Measurements from ENCODE around the gene CTBP2. TPM values are rescaled to one million over a fixed set of nuclear protein-coding genes. Genes with fewer than 3 reads are reported as not detected.

The CTBP2 gene
- total RNA-seq, 2 experiments from 2014 or later, result 0.12 to 0.21 TPM

- Mint-ChIP-seq H3K4me3 (no peak overlapping the region), H3K27ac (no peak overlapping the region), H3K9me3 (ENCODE audit: low read depth) (no peaks in the 10 kb centered on the region), H3K4me1 (no peaks in the 10 kb centered on the region), H3K36me3 (ENCODE audit: low read depth) (no peaks in the 10 kb centered on the region), H3K27me3 (no peaks in the 10 kb centered on the region)
- ChIA-PET POLR2A (no interaction called here), CTCF (interaction anchor here (0.8 kb wide), 1 partner anchor 36 kb away, joined by 3 read pairs; no protein-coding TSS in a partner anchor)
- DNase-seq (no peak), ATAC-seq (no peak)
- intact Hi-C loops (cut with DNase I, micrococcal nuclease), result no loop called here
These were observed 163.1 kb downstream of the CTBP2 start for GRCh38 chr10:124997306-124997705.

- POLR2A ChIA-PET, result no interaction called here
- intact Hi-C loops (cut with DNase I, micrococcal nuclease), result no loop called here
- CTCF ChIA-PET, result interaction anchor here (0.8 kb wide), 1 partner anchor 35 kb away, joined by 3 read pairs; no protein-coding TSS in a partner anchor
- no peak for DNase-seq
- Mint-ChIP-seq H3K36me3 (ENCODE audit: low read depth) (no peaks in the 10 kb centered on the region), H3K9me3 (ENCODE audit: low read depth) (no peaks in the 10 kb centered on the region), H3K27ac (no peak overlapping the region), H3K27me3 (no peaks in the 10 kb centered on the region), H3K4me3 (no peak overlapping the region), H3K4me1 (no peaks in the 10 kb centered on the region)
- ATAC-seq, result no peak
These were observed 163.5 kb downstream of the CTBP2 start for GRCh38 chr10:124996854-124997215.

GRCh38 chr10:124996127-124996853 lies 164.1 kb downstream of the CTBP2 start:
- intact Hi-C loops (cut with DNase I, micrococcal nuclease), result no loop called here
- H3K4me1 Mint-ChIP-seq, result no peaks in the 10 kb centered on the region
- no peak for DNase-seq
- POLR2A ChIA-PET, result no interaction called here
- peaks cover 3% of the 10 kb centered on the region for H3K36me3 Mint-ChIP-seq (ENCODE audit: low read depth)
- ATAC-seq, result no peak
- no peaks in the 10 kb centered on the region for H3K9me3 Mint-ChIP-seq (ENCODE audit: low read depth)
- CTCF ChIA-PET, result interaction anchor here (0.8 kb wide), 1 partner anchor 35 kb away, joined by 3 read pairs; no protein-coding TSS in a partner anchor
- no peak overlapping the region for H3K4me3 Mint-ChIP-seq
- no peaks in the 10 kb centered on the region for H3K27me3 Mint-ChIP-seq
- no peak overlapping the region for H3K27ac Mint-ChIP-seq

- intact Hi-C loops (cut with DNase I, micrococcal nuclease), result no loop called here
- no peak overlapping the region for H3K27ac Mint-ChIP-seq
- POLR2A ChIA-PET, result no interaction called here
- no peaks in the 10 kb centered on the region for H3K27me3 Mint-ChIP-seq
- CTCF ChIA-PET, result no interaction called here
- H3K4me3 Mint-ChIP-seq, result no peak overlapping the region
- H3K9me3 Mint-ChIP-seq (ENCODE audit: low read depth), result no peaks in the 10 kb centered on the region
- DNase-seq (no peak), ATAC-seq (no peak)
- no peaks in the 10 kb centered on the region for H3K4me1 Mint-ChIP-seq
- H3K36me3 Mint-ChIP-seq (ENCODE audit: low read depth), result peaks cover 6% of the 10 kb centered on the region
These were observed 164.8 kb downstream of the CTBP2 start for GRCh38 chr10:124995605-124996004.

- H3K27me3 Mint-ChIP-seq, result no peaks in the 10 kb centered on the region
- no peak overlapping the region for H3K27ac Mint-ChIP-seq
- H3K4me3 Mint-ChIP-seq, result no peak overlapping the region
- ChIA-PET CTCF (interaction anchor here (0.5 to 1.2 kb wide), 3 partner anchors 79 to 679 kb away, joined by 3 to 4 read pairs (median 4); no protein-coding TSS in a partner anchor), POLR2A (no interaction called here)
- ATAC-seq (no peak), DNase-seq (no peak)
- no peaks in the 10 kb centered on the region for H3K9me3 Mint-ChIP-seq (ENCODE audit: low read depth)
- peaks cover 6% of the 10 kb centered on the region for H3K36me3 Mint-ChIP-seq (ENCODE audit: low read depth)
- H3K4me1 Mint-ChIP-seq, result no peaks in the 10 kb centered on the region
- intact Hi-C loops (cut with DNase I, micrococcal nuclease), result no loop called here
These were observed 165.5 kb downstream of the CTBP2 start for GRCh38 chr10:124994573-124995473.

GRCh38 chr10:124993736-124994451 lies 166.5 kb downstream of the CTBP2 start:
- DNase-seq (no peak), ATAC-seq (no peak)
- Mint-ChIP-seq H3K4me1 (no peaks in the 10 kb centered on the region), H3K27me3 (no peaks in the 10 kb centered on the region), H3K4me3 (no peak overlapping the region), H3K36me3 (ENCODE audit: low read depth) (peaks cover 10% of the 10 kb centered on the region), H3K9me3 (ENCODE audit: low read depth) (no peaks in the 10 kb centered on the region), H3K27ac (no peak overlapping the region)
- CTCF ChIA-PET, result interaction anchor here (1.2 kb wide), 1 partner anchor 78 kb away, joined by 4 read pairs; no protein-coding TSS in a partner anchor
- intact Hi-C loops (cut with DNase I, micrococcal nuclease), result no loop called here
- POLR2A ChIA-PET, result no interaction called here

GRCh38 chr10:124993345-124993708 lies 167.0 kb downstream of the CTBP2 start:
- Mint-ChIP-seq H3K36me3 (ENCODE audit: low read depth) (peaks cover 15% of the 10 kb centered on the region), H3K4me1 (peaks cover 3% of the 10 kb centered on the region), H3K4me3 (no peak overlapping the region), H3K27me3 (no peaks in the 10 kb centered on the region), H3K27ac (no peak overlapping the region), H3K9me3 (ENCODE audit: low read depth) (no peaks in the 10 kb centered on the region)
- ATAC-seq (no peak), DNase-seq (no peak)
- ChIA-PET POLR2A (no interaction called here), CTCF (interaction anchor here (1.0 to 1.7 kb wide), 3 partner anchors 12 to 99 kb away, joined by 3 to 5 read pairs (median 4); no protein-coding TSS in a partner anchor)
- intact Hi-C loops (cut with DNase I, micrococcal nuclease), result no loop called here

GRCh38 chr10:124992462-124993344 lies 167.7 kb downstream of the CTBP2 start:
- peak; percentile 63 for ATAC-seq
- Mint-ChIP-seq H3K27ac (no peak overlapping the region), H3K4me1 (peaks cover 4% of the 10 kb centered on the region), H3K36me3 (ENCODE audit: low read depth) (peaks cover 15% of the 10 kb centered on the region), H3K4me3 (no peak overlapping the region), H3K9me3 (ENCODE audit: low read depth) (no peaks in the 10 kb centered on the region), H3K27me3 (no peaks in the 10 kb centered on the region)
- ChIA-PET POLR2A (no interaction called here), CTCF (interaction anchor here (0.8 to 1.7 kb wide), 10 partner anchors 9 to 445 kb away, joined by 3 to 5 read pairs (median 3); no protein-coding TSS in a partner anchor)
- peak; percentile 43 for DNase-seq
- intact Hi-C loops (cut with DNase I, micrococcal nuclease), result no loop called here

GRCh38 chr10:124991835-124992234 lies 168.5 kb downstream of the CTBP2 start:
- Mint-ChIP-seq H3K4me1 (peaks cover 4% of the 10 kb centered on the region), H3K4me3 (no peak overlapping the region), H3K36me3 (ENCODE audit: low read depth) (peaks cover 18% of the 10 kb centered on the region), H3K27me3 (no peaks in the 10 kb centered on the region), H3K9me3 (ENCODE audit: low read depth) (no peaks in the 10 kb centered on the region), H3K27ac (no peak overlapping the region)
- intact Hi-C loops (cut with DNase I, micrococcal nuclease), result no loop called here
- DNase-seq (no peak), ATAC-seq (no peak)
- ChIA-PET CTCF (interaction anchor here (0.7 to 1.7 kb wide), 11 partner anchors 8 to 738 kb away, joined by 3 to 5 read pairs (median 3); no protein-coding TSS in a partner anchor), POLR2A (no interaction called here)

- no peaks in the 10 kb centered on the region for H3K9me3 Mint-ChIP-seq (ENCODE audit: low read depth)
- ATAC-seq (no peak), DNase-seq (no peak)
- H3K4me3 Mint-ChIP-seq, result no peak overlapping the region
- CTCF ChIA-PET, result interaction anchor here (0.7 to 0.9 kb wide), 3 partner anchors 79 to 739 kb away, joined by 3 to 4 read pairs (median 3); no protein-coding TSS in a partner anchor
- peaks cover 4% of the 10 kb centered on the region for H3K4me1 Mint-ChIP-seq
- intact Hi-C loops (cut with DNase I, micrococcal nuclease), result no loop called here
- H3K27me3 Mint-ChIP-seq, result no peaks in the 10 kb centered on the region
- no peak overlapping the region for H3K27ac Mint-ChIP-seq
- H3K36me3 Mint-ChIP-seq (ENCODE audit: low read depth), result peaks cover 23% of the 10 kb centered on the region
- POLR2A ChIA-PET, result no interaction called here
These were observed 169.4 kb downstream of the CTBP2 start for GRCh38 chr10:124990671-124991625.
